SJSA1 (cell line): ENCODE measurements around the gene PPP1R12A. TPM values are rescaled to one million over a fixed set of nuclear protein-coding genes. Genes with fewer than 3 reads are reported as not detected.
"Not testable (repeated sequence)": the region's sequence is repeated elsewhere in the genome, so short reads cannot be mapped to it uniquely, and the experiment has no call there.

Source experiments
- DNase-seq, 2 experiments: peaks; one replicate each; pipeline ENCODE4 v3.0.0-alpha.2; 2015 to 2020; ENCODE audit warnings: low spot score in 2 of 2, low read depth in 1 of 2
- H3K27ac ChIP-seq: fragments of 250-450 bp; sonication (Bioruptor Pico); 2 replicates; pipeline ENCODE4 v1.5.1; 2020; ENCODE audit warnings: mild to moderate bottlenecking, moderate library complexity
- H3K27me3 ChIP-seq: fragments of 250-450 bp; sonication (Bioruptor Pico); replicated peaks from 2 replicates; pipeline ENCODE4 v1.5.1; 2020; ENCODE audit warnings: mild to moderate bottlenecking, moderate library complexity
- H3K36me3 ChIP-seq: fragments of 250-450 bp; sonication (Bioruptor Pico); 2 replicates; pipeline ENCODE4 v1.5.1; 2020; ENCODE audit warnings: mild to moderate bottlenecking
- H3K4me1 ChIP-seq: fragments of 250-450 bp; sonication (Bioruptor Pico); replicated peaks from 2 replicates; pipeline ENCODE4 v1.6.1; 2021; ENCODE audit warnings: mild to moderate bottlenecking
- H3K4me3 ChIP-seq: fragments of 250-450 bp; sonication (Bioruptor Pico); 2 replicates; pipeline ENCODE4 v1.5.1; 2020; ENCODE audit warnings: mild to moderate bottlenecking
- H3K9me3 ChIP-seq: fragments of 250-450 bp; sonication (Bioruptor Pico); replicated peaks from 2 replicates; pipeline ENCODE4 v1.5.1; 2020; ENCODE audit warnings: mild to moderate bottlenecking
- total RNA-seq: library from RNA; depleted of rRNA; stranded (reverse); fragments of >200 nt; shearing (Covaris generic); gene quantifications from 2 replicates; pipeline ENCODE4 v1.2.3, GENCODE V29; 2014; rRNA removed

PPP1R12A gene
- total RNA-seq = 91.9 and 93.8 TPM in 2 replicates

GRCh38 chr12:79935021-79935623 is at the start of gene PPP1R12A:
Gene PPP1R12A (minus strand): TSS chr12:79935097. CDS start chr12:79934931, 166 bp downstream.
- no peaks in the 10 kb centered on the region for H3K27me3 ChIP-seq
- H3K27ac ChIP-seq = peak within 1 kb of the TSS; percentile 87
- H3K4me1 ChIP-seq = peaks cover 8% of the 10 kb centered on the region
- DNase-seq = peak; percentile 98
- peak within 1 kb of the TSS; percentile 81 for H3K4me3 ChIP-seq
- peaks cover 10% of the 10 kb centered on the region for H3K36me3 ChIP-seq
- H3K9me3 ChIP-seq = no peaks in the 10 kb centered on the region

DNA sequence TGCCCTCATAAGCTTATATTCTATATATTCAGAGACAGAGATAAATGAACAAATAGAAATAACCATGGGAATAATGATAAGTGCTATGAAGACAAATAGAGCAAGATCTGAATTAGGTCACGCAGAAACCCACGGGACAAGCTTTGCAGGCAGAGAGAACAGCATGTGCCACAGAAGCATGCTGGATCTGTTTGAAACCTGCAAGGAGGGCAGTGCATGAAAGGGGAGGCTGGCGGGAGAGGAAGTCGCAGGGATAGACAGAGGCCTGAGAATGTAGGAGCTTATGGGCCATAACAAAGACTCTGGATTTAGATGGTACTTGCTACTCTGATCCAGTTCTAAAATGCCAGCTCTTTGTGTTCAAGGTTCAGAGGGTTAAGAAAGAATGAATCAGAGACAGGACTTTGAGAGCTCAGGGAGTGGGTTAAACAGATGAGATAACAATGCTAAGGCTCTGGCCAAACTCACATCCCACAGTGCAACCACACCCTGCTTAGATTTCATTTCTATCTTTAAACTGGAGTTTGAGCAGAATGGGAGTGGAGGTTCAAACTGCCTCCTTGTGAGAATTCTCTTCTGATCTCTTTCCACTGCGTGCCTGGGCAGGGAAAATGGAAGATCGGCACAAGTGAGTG is 49.2 kb upstream of the PPP1R12A start:
- no peaks in the 10 kb centered on the region for H3K9me3 ChIP-seq
- no peak overlapping the region for H3K4me3 ChIP-seq
- H3K4me1 ChIP-seq = peaks cover 42% of the 10 kb centered on the region
- H3K27ac ChIP-seq = peak overlapping the region; percentile 44; the same call in 1 of the 2 replicates
- DNase-seq = peak in 1 of 2 experiments; percentile 34
- no peaks in the 10 kb centered on the region for H3K27me3 ChIP-seq
- H3K36me3 ChIP-seq = no peaks in the 10 kb centered on the region

- H3K27ac ChIP-seq = peak overlapping the region; percentile 44
- H3K9me3 ChIP-seq = no peaks in the 10 kb centered on the region
- H3K27me3 ChIP-seq = no peaks in the 10 kb centered on the region
- peaks cover 37% of the 10 kb centered on the region for H3K4me1 ChIP-seq
- H3K36me3 ChIP-seq = no peaks in the 10 kb centered on the region
- peak; percentile 61 to 78 for DNase-seq
- no peak overlapping the region for H3K4me3 ChIP-seq
Observed at GRCh38 chr12:79983492-79983891, 48.6 kb upstream of the PPP1R12A start.

GRCh38 chr12:79982086-79983062 is 47.5 kb upstream of the PPP1R12A start:
- DNase-seq = no peak
- no peak overlapping the region for H3K4me3 ChIP-seq
- H3K27ac ChIP-seq = no peak overlapping the region; the same call in 1 of the 2 replicates
- H3K9me3 ChIP-seq = no peaks in the 10 kb centered on the region
- H3K36me3 ChIP-seq = no peaks in the 10 kb centered on the region
- H3K27me3 ChIP-seq = no peaks in the 10 kb centered on the region
- peaks cover 27% of the 10 kb centered on the region for H3K4me1 ChIP-seq

DNA sequence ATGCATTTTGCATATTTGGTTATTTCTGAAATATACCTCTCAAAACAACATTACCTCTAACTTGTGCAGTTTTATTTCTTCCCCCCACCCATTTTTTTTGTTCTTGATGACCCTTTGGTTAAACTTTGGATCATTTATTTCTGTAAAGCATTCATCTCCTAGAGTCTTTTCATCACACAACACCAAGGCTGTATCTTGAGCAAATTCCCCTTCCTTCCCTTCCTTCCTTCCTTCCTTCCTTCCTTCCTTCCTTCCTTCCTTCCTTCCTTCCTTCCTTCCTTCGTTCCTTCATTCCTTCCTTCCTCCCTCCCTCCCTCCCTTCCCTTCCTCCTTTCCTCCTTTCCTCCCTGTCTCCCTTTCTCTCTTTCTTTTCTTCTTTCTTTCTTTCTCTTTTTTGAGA is 43.8 kb upstream of the PPP1R12A start:
- DNase-seq = no peak
- no peaks in the 10 kb centered on the region for H3K36me3 ChIP-seq
- no peak overlapping the region for H3K4me3 ChIP-seq
- H3K27me3 ChIP-seq = no peaks in the 10 kb centered on the region
- no peak overlapping the region for H3K27ac ChIP-seq
- no peaks in the 10 kb centered on the region for H3K9me3 ChIP-seq
- H3K4me1 ChIP-seq = peaks cover 17% of the 10 kb centered on the region

DNA sequence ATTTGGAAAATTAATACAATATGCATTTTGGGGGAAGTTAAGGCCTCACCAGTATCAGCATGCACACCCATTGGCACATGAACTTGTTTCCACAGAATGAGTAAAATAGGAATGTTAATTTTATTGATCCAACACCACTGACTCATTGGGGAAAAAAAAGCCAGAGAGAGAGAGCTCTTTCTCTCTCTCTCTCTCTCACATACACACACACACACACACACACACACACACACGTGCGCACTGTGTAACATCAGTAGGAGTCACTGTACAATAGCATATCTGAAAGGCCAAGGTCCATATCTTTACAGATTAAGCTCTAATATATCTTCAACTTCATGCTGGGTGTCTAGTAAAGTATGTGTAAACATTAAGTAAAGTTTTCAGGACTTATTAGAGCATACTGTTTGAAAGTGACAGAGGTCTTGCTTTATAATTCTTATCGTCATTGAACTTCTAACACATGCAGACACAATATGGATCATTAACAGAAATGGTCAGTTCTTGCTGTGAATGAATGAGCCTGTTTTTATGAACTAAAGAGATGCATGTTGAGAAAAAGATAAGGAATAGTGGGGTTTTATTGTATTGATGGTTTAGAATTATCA is 43.1 kb upstream of the PPP1R12A start:
- H3K27ac ChIP-seq, H3K36me3 ChIP-seq, H3K9me3 ChIP-seq, DNase-seq, H3K27me3 ChIP-seq, H3K4me1 ChIP-seq, H3K4me3 ChIP-seq: not testable (repeated sequence)

DNA sequence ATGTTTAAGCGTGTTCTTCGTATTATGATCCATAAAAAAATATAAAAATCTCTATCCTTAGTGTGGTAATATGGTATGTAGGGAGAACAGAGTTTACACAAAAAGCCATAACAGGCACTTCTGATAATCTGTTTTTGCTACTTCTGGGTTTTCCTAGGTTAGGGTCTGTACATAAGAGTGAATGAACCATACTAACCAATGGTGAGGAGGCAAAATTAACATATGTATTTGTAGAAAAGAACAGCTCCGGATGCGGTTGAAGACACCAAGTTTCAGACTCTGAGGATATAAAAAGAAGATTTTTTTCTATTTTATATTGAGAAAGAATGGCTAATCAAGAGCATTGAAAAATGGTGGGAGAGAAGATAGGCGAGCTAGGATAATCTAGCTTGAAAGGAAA is 40.2 kb upstream of the PPP1R12A start:
- H3K27me3 ChIP-seq = no peaks in the 10 kb centered on the region
- no peak overlapping the region for H3K4me3 ChIP-seq
- no peak for DNase-seq
- no peak overlapping the region for H3K27ac ChIP-seq
- no peaks in the 10 kb centered on the region for H3K4me1 ChIP-seq
- H3K9me3 ChIP-seq = no peaks in the 10 kb centered on the region
- no peaks in the 10 kb centered on the region for H3K36me3 ChIP-seq

DNA sequence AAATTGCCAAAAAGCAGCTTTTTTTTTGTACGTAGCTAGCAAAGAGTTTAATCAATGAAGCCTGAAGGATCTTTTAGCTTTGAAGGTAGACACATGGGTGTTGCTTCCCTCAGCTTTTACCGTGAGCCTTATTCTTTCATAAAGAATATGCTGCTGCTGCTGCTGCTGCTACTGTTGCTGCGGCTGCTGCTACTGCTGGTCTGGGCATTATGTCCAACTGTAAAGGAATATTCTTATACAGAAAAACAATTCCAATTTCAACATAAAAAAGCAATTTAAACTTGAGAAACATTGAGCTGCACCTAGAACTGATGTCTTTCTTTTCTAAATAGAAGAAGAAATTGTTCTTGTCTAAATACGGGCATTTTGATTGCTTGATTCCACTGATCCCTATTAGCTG is 38.9 kb upstream of the PPP1R12A start:
- Histone ChIP-seq H3K4me3 (no peak overlapping the region), H3K27me3 (no peaks in the 10 kb centered on the region), H3K9me3 (no peaks in the 10 kb centered on the region), H3K4me1 (no peaks in the 10 kb centered on the region), H3K36me3 (no peaks in the 10 kb centered on the region), H3K27ac (no peak overlapping the region)
- no peak for DNase-seq

DNA sequence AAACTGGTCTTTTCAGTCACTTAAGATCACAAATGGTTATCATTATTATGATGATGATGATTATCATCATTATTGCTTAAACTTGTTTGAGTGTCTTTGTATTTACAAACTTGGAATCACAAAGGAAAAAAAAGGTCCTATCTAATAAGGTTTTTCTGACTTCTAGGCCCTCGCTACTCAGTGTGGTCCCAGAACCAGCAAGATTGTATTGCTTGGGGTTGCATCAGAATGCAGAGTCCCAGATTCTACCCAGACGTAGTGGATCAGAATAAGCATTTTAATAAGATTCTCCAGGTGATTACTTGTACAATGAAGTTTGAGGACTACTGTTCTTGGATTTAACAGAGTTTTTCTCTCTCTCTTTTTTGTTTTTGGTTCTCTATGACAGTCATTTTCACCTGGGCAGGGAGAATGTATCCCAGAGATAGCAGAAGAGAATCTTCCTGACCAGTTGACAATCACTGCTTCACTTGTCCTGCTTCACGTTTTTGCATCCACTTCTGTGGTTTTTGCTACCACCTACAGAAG is 29.3 kb upstream of the PPP1R12A start:
- no peak overlapping the region for H3K4me3 ChIP-seq
- H3K27me3 ChIP-seq = no peaks in the 10 kb centered on the region
- H3K4me1 ChIP-seq = no peaks in the 10 kb centered on the region
- H3K9me3 ChIP-seq = no peaks in the 10 kb centered on the region
- no peak for DNase-seq
- no peak overlapping the region for H3K27ac ChIP-seq
- no peaks in the 10 kb centered on the region for H3K36me3 ChIP-seq

DNA sequence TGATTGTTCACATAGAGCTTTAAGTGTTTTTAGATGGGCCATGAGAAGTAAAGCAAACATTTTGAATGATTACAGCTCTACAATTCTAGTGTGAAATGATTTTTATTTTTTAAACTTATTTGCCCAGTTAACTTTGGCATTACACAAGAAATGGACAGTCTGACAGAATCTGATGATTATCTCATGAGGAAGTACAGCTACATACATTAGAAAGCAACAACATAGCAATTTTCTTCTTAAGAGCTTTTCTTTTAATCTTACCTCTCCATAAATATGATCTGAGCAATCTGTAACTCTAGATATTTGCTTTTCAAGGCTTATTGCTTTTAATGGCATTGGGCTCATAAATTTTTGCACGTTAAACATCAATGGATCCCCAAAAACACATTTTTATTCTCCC is 26.5 kb upstream of the PPP1R12A start:
- no peak overlapping the region for H3K4me3 ChIP-seq
- DNase-seq = no peak
- H3K9me3 ChIP-seq = no peaks in the 10 kb centered on the region
- H3K27ac ChIP-seq = no peak overlapping the region
- no peaks in the 10 kb centered on the region for H3K36me3 ChIP-seq
- H3K4me1 ChIP-seq = no peaks in the 10 kb centered on the region
- no peaks in the 10 kb centered on the region for H3K27me3 ChIP-seq

- no peak for DNase-seq
- Histone ChIP-seq H3K27me3 (no peaks in the 10 kb centered on the region), H3K27ac (no peak overlapping the region), H3K36me3 (no peaks in the 10 kb centered on the region), H3K9me3 (no peaks in the 10 kb centered on the region), H3K4me3 (no peak overlapping the region), H3K4me1 (no peaks in the 10 kb centered on the region)
Observed at GRCh38 chr12:79959484-79959883, 24.6 kb upstream of the PPP1R12A start.

GRCh38 chr12:79956896-79957295 is 22.0 kb upstream of the PPP1R12A start:
- DNase-seq = peak in 1 of 2 experiments; percentile 8
- H3K9me3 ChIP-seq = no peaks in the 10 kb centered on the region
- H3K27ac ChIP-seq = no peak overlapping the region
- H3K4me1 ChIP-seq = no peaks in the 10 kb centered on the region
- H3K27me3 ChIP-seq = no peaks in the 10 kb centered on the region
- H3K4me3 ChIP-seq = no peak overlapping the region
- no peaks in the 10 kb centered on the region for H3K36me3 ChIP-seq

DNA sequence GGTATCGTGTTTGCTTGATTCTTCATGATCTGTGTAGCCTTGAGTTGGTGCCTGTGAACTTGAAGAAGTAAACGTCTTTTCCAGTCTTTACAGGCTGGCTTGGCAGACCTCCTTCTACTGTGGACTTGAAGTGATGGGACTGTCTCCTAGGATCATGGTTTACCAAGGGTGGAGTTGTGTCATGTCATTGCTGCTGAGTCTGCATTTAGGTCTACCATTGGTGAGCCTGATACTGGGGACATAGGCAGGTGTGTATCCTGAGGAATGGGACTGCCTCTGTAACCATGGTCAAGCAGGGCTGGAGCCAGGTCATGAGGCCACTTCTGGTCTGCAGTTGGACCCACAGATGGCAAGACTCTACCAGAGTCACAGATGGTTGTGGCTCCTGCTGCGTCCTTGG is 20.7 kb upstream of the PPP1R12A start:
- H3K4me1 ChIP-seq = no peaks in the 10 kb centered on the region
- H3K4me3 ChIP-seq = no peak overlapping the region
- no peaks in the 10 kb centered on the region for H3K9me3 ChIP-seq
- no peak overlapping the region for H3K27ac ChIP-seq
- no peak for DNase-seq
- H3K27me3 ChIP-seq = no peaks in the 10 kb centered on the region
- H3K36me3 ChIP-seq = no peaks in the 10 kb centered on the region
